HL-60 (cell line): Measurements from ENCODE around the gene HIVEP1.

Source experiments
- DNase-seq, 2 experiments: peaks; one replicate each; pipeline ENCODE4 v3.0.0-alpha.2; 2010 to 2020; ENCODE audit warnings: low read depth in 1 of 2, low spot score in 1 of 2
- H3K27ac ChIP-seq: fragments of 250-450 bp; sonication (Bioruptor Pico); replicated peaks from 2 replicates; pipeline ENCODE4 v1.5.1; 2020; ENCODE audit warnings: mild to moderate bottlenecking, moderate library complexity
- H3K27me3 ChIP-seq: fragments of 250-450 bp; sonication (Bioruptor Pico); 2 replicates; pipeline ENCODE4 v1.5.1; 2021; ENCODE audit warnings: mild to moderate bottlenecking, moderate library complexity; ENCODE audit not compliant: insufficient read depth, poor library complexity, severe bottlenecking
- H3K4me3 ChIP-seq: replicated peaks from 2 replicates; pipeline ENCODE4 v1.5.1; 2011; ENCODE audit warnings: mild to moderate bottlenecking, control low read depth, low read length; ENCODE audit not compliant: insufficient read depth
- GABPA ChIP-seq: IDR thresholded peaks from 2 replicates; pipeline ENCODE4 v1.6.1; 2012; ENCODE audit warnings: low read depth
- POLR2AphosphoS5 ChIP-seq: IDR thresholded peaks from 2 replicates; pipeline ENCODE4 v1.6.1; 2012; ENCODE audit warnings: low read depth
- REST ChIP-seq: IDR thresholded peaks from 2 replicates; pipeline ENCODE4 v1.6.1; 2012; ENCODE audit warnings: low read depth; ENCODE audit not compliant: insufficient replicate concordance
- SPI1 ChIP-seq: IDR thresholded peaks from 2 replicates; pipeline ENCODE4 v1.6.1; 2012; ENCODE audit warnings: low read depth, mild to moderate bottlenecking, borderline replicate concordance
- TF ChIP-seq, protein P1 (sequence below): IDR thresholded peaks from one replicate; pipeline ENCODE4 v1.5.1; 2011; ENCODE audit warnings: low read length, control low read depth, inconsistent platforms; ENCODE audit not compliant: insufficient read depth

HIVEP1 gene

GRCh38 chr6:12115001-12115400 is 102.9 kb downstream of the HIVEP1 start:
- Histone ChIP-seq H3K4me3 (no peak overlapping the region), H3K27ac (no peak overlapping the region), H3K27me3 (no peaks in the 10 kb centered on the region)
- TF ChIP-seq, protein P1, sequence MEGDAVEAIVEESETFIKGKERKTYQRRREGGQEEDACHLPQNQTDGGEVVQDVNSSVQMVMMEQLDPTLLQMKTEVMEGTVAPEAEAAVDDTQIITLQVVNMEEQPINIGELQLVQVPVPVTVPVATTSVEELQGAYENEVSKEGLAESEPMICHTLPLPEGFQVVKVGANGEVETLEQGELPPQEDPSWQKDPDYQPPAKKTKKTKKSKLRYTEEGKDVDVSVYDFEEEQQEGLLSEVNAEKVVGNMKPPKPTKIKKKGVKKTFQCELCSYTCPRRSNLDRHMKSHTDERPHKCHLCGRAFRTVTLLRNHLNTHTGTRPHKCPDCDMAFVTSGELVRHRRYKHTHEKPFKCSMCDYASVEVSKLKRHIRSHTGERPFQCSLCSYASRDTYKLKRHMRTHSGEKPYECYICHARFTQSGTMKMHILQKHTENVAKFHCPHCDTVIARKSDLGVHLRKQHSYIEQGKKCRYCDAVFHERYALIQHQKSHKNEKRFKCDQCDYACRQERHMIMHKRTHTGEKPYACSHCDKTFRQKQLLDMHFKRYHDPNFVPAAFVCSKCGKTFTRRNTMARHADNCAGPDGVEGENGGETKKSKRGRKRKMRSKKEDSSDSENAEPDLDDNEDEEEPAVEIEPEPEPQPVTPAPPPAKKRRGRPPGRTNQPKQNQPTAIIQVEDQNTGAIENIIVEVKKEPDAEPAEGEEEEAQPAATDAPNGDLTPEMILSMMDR: no peak
- no peak for TF ChIP-seq GABPA
- TF ChIP-seq POLR2AphosphoS5: no peak
- no peak for TF ChIP-seq REST
- no peak for DNase-seq

DNA sequence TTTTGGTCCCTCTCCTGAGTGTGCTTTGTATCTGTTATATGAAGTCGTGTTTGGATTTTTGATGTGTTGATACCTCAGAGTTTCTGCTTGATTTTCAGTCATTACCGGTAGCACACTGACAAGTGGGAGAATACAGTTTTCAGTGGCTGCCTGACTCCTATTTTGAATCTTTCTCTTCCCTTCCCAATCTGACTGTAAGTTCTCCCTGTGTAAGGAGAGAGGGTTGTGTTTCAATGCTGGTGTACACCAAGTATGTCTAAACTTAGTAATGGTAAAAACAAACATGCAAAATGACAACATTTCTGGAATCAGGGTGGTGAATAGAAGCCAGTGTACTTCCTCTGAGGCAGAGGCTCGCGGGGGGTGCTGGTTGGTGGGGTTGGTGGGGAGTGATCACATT is 103.4 kb downstream of the HIVEP1 start:
- DNase-seq: no peak
- Histone ChIP-seq H3K27ac (no peak overlapping the region), H3K4me3 (no peak overlapping the region), H3K27me3 (no peaks in the 10 kb centered on the region)
- TF ChIP-seq GABPA: no peak

DNA sequence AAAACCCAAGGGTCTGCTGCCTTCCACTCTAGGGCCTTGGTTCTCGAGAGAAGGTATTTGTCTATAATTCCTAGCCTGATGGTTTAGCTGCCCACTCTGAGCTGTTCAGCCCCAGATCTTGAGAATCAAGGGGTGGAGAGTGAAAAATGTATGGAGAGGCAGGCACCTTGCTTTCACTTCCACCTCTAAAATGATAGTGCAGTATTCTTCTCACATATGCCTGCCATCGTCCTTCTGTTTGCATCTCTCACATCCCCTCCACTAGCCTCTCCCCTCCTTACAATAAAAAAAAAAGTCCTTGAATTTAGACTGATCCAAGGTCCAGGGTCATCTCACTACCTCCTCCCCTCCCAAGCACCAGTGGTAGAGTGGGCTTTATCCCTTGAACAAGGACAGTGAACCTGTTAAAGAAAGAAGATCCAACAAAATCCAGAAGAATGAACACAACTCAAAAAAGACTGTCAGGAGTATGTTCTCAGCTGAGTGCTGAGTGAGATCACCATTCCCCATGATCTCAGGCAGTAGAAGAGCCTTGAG is 104.2 kb downstream of the HIVEP1 start:
- TF ChIP-seq POLR2AphosphoS5: no peak
- no peak for TF ChIP-seq REST
- no peak for TF ChIP-seq GABPA
- TF ChIP-seq, protein P1: no peak
- TF ChIP-seq SPI1: no peak
- H3K27me3 ChIP-seq: no peaks in the 10 kb centered on the region
- H3K27ac ChIP-seq: no peak overlapping the region
- no peak overlapping the region for H3K4me3 ChIP-seq
- DNase-seq: no peak

- TF ChIP-seq POLR2AphosphoS5: no peak
- TF ChIP-seq, protein P1: no peak
- no peak for TF ChIP-seq SPI1
- TF ChIP-seq GABPA: no peak
- no peak for TF ChIP-seq REST
These were observed 104.9 kb downstream of the HIVEP1 start for GRCh38 chr6:12116978-12117377.

More at GRCh38 chr6:12116978-12117377, 104.9 kb downstream of the HIVEP1 start:
- H3K27me3 ChIP-seq: no peaks in the 10 kb centered on the region
- H3K27ac ChIP-seq: no peak overlapping the region
- no peak for DNase-seq
- H3K4me3 ChIP-seq: no peak overlapping the region
